LNCaP clone FGC (cell line): ENCODE data around the gene TIMM17A.

Source experiments
- DNase-seq: peaks from one replicate; pipeline ENCODE4 v3.0.0-alpha.2; 2011; ENCODE audit warnings: low read depth
- H3K4me3 ChIP-seq: 2 replicates; pipeline ENCODE4 v1.5.1; 2011; ENCODE audit warnings: mild to moderate bottlenecking, low read depth, low read length, control low read depth
- TF ChIP-seq, protein P1 (sequence below): IDR thresholded peaks from 2 replicates; pipeline ENCODE4 v1.5.1; 2012; ENCODE audit warnings: mild to moderate bottlenecking; ENCODE audit not compliant: control insufficient read depth, insufficient read depth; ENCODE audit errors: extremely low read depth

Gene TIMM17A

DNA sequence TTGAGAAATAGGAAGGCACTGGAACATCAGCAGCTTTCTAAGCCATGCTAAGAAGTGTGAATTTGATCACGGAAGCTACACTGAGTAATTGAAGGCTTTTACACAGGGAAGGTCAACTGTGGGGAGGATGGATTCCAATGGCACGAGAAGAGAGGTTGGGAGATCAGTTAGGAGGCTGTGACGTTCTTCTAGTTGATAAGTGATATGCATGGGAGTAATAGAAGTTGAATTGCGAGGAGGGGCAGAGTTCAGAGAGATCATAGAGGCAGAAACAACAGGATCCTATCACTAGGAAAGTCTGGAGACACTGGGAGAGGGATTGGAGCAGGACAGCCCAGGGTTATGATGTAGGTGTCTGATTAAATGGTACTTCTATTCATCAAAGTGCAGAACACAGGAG lies 25.2 kb upstream of the TIMM17A start:
- H3K4me3 ChIP-seq: no peak overlapping the region
- TF ChIP-seq, protein P1, sequence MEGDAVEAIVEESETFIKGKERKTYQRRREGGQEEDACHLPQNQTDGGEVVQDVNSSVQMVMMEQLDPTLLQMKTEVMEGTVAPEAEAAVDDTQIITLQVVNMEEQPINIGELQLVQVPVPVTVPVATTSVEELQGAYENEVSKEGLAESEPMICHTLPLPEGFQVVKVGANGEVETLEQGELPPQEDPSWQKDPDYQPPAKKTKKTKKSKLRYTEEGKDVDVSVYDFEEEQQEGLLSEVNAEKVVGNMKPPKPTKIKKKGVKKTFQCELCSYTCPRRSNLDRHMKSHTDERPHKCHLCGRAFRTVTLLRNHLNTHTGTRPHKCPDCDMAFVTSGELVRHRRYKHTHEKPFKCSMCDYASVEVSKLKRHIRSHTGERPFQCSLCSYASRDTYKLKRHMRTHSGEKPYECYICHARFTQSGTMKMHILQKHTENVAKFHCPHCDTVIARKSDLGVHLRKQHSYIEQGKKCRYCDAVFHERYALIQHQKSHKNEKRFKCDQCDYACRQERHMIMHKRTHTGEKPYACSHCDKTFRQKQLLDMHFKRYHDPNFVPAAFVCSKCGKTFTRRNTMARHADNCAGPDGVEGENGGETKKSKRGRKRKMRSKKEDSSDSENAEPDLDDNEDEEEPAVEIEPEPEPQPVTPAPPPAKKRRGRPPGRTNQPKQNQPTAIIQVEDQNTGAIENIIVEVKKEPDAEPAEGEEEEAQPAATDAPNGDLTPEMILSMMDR: no peak
- no peak for DNase-seq

DNA sequence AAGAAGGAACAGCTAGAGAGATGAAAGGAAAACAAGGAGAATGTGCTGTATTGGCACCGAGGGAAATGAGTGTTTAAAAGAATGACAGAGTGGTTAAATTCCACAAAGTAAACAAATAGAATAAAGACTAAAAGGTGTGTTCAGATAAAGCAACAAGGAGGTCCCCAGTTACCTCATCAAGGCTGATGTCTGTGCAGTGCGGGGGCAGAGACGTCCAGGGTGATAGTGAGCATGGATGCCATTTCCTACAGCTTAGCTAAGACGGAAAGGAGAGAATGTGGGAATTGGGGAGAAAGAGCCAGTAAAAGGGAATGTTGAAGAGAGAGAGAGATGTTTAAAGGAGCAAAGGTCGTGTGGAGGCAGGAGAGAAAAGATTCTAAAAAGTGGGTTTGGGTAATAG lies 24.5 kb upstream of the TIMM17A start:
- TF ChIP-seq, protein P1: no peak
- H3K4me3 ChIP-seq: no peak overlapping the region
- no peak for DNase-seq

DNA sequence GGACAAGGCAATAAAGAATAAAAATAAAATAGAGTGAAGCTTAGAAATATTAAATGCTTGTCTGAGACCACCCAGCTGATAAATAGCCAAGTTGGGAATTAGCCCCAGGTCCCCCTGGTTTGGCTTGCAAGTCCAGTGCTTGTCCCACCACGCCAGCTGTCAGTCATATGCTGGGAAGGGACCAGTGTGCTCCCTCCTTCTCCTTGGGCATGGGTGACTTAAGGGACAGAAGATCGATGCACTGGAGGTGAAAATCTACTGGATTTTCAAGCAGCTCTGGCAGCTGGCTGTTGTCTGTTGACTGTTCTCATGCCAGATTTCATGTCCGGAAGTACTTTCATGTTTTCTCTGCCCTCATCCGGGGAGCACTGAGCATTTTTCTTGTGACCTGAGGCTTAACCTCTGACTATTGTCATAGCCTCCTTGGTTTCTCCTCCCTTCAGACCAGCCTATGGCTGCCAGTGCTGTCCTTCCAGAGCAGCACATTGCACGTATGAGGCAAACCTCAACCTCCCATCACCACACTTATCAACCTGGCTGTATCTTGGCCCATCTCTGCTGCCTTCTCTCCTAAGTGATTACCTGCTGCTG lies 21.4 kb upstream of the TIMM17A start:
- H3K4me3 ChIP-seq: no peak overlapping the region
- TF ChIP-seq, protein P1: no peak
- DNase-seq: peak; percentile 1

DNA sequence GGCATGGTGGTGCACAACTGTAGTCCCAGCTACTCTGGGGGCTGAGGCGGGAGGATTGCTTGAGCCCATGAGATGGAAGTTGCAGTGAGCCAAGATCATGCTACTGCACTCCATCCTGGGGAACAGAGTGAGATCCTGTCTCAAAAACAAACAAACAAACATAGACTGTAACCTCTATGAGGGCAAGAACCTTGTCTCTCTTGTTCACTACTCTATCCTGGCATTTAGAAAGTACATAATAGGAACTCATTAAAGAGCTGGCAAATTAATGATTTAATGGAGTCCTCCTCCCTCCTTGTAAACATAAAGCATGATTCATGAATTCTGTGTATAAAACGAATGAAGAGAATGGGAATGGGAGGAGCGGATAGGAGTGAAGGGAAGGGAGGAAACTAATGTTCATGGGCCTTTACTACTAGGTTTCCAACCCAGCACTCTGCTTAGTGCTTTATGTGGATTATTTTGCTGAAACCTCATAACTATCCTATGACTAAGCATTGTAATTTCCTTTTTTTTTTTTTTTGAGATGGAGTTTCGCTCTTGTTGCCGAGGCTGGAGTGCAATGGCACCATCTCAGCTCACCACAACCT lies 17.6 kb upstream of the TIMM17A start:
- TF ChIP-seq, protein P1: no peak
- no peak for DNase-seq
- H3K4me3 ChIP-seq: no peak overlapping the region

DNA sequence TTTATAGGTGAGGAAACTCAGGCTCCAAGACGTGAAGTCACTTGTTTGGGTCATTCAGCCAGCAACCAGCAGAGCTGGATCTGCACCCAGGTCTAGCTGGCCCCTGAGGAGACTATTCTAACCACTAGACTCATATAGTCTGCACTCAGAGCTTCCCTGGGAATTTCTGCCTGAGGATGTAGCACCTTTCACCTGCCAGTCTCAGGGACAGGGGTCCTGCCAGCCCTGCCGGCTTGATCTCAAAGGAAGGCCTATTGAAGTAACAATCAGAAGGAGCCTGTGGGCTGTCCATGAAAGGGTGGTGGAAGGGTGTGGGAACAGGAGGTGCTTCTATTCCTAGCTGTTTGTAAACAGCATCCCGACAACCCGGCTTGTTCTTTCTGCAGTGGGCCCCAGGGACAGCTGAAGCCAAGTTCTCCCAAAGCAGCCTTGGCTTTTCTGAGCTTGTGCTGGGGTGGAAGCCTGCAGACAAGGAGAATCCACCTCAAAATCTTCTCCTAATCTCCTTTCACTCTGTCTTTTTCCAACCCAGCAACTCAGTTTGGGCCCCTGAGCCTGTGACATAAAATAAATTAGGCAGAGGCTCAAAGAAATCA lies 16.8 kb upstream of the TIMM17A start:
- DNase-seq: no peak
- TF ChIP-seq, protein P1: no peak
- H3K4me3 ChIP-seq: no peak overlapping the region

DNA sequence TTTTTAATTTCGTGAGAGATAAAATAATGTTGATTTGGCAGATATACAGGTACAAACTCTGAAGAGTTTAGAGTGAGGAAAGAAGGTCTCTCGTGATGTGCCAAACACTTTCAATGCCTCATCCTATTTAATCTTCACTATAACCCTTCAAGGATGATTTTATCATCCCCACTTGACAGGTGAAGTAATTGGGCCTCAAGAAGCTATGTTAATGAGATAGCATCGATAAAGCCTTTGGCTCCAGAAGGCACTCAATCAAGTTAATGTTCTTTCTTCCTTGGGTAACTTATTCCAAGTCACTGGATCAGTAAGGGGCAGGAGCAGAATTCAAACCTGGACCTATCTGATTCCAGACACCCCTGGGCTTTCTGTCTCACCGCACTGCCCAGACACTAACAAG lies 16.2 kb upstream of the TIMM17A start:
- TF ChIP-seq, protein P1: no peak
- H3K4me3 ChIP-seq: no peak overlapping the region
- no peak for DNase-seq
